C4-2B (cell line): ENCODE data around the gene TACO1.

Experiments
- H3K27ac ChIP-seq: fragments of 450-650 bp; 2 replicates; pipeline ENCODE4 v1.5.1; 2017
- CTCF ChIP-seq: fragments of 450-650 bp; conservative IDR thresholded peaks from 2 replicates; pipeline ENCODE4 v1.5.1; 2017; ENCODE audit warnings: mild to moderate bottlenecking
- ZFX ChIP-seq: fragments of 450-650 bp; IDR thresholded peaks from 2 replicates; pipeline ENCODE4 v1.6.1; 2017

Gene TACO1

GRCh38 chr17:63600569-63601438 is at the start of gene TACO1:
Gene TACO1, plus strand, starts transcription at chr17:63600895. Its CDS starts 189 bp downstream, at chr17:63601084.
- TF ChIP-seq ZFX (peak; percentile 90), CTCF (no peak)
- peak within 1 kb of the TSS; percentile 93 for H3K27ac ChIP-seq

DNA sequence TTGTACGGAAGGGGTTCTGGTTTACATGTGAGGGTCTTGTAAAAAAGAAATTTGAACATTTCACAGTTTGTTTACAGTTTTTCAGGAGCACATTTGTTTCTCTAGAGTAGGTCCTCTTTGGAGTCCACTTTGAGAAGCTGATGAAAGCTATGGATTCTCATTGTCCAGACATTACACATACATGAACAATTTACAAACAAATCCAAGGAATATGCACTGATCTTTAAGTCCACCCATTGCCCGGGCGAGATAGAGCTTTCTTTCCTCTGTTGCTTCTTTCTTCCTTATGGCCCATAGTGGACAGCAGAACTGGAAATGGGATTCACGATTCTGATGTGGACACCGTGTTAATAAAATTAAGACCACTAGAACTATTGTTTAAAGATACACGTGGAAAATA is 48.5 kb upstream of the TACO1 start:
- H3K27ac ChIP-seq: peak overlapping the region; percentile 90
- TF ChIP-seq CTCF (no peak), ZFX (no peak)

GRCh38 chr17:63555500-63556156 is 45.1 kb upstream of the TACO1 start:
- TF ChIP-seq CTCF (no peak), ZFX (no peak)
- H3K27ac ChIP-seq: no peak overlapping the region

GRCh38 chr17:63557416-63557815 is 43.3 kb upstream of the TACO1 start:
- TF ChIP-seq ZFX: no peak
- no peak for TF ChIP-seq CTCF

DNA sequence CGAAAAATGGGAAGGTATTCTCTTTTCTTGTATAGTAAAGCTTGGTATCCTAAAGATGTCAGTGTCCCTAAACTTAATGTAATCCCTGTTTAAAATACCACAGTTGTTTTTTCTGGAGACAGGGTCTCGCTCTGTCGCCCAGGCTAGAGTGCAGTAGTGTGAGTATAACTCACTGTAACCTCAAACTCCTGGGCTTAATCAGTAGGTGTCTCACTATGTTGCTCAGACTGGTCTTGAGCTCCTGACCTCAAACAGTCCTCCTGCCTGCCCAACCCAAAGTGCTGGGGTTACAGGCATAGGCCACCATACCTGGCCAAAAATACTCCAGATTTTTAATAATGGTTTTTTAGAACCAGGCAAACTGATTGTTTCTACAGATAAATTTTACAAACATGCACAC is 42.3 kb upstream of the TACO1 start:
- H3K27ac ChIP-seq: no peak overlapping the region
- TF ChIP-seq ZFX (no peak), CTCF (no peak)

More at GRCh38 chr17:63557416-63557815, 43.3 kb upstream of the TACO1 start:
- H3K27ac ChIP-seq: no peak overlapping the region

GRCh38 chr17:63561819-63562218 is 38.9 kb upstream of the TACO1 start:
- no peak overlapping the region for H3K27ac ChIP-seq
- TF ChIP-seq ZFX (no peak), CTCF (no peak)

- TF ChIP-seq CTCF (no peak), ZFX (no peak)
Observed at GRCh38 chr17:63563339-63563738, 37.4 kb upstream of the TACO1 start.

More at GRCh38 chr17:63563339-63563738, 37.4 kb upstream of the TACO1 start:
- H3K27ac ChIP-seq: no peak overlapping the region
